AG04450 (cell line): ENCODE data around the gene SHISA7. TPM values are rescaled to one million over a fixed set of nuclear protein-coding genes. Genes with fewer than 3 reads are reported as not detected.

Experiments
- CTCF ChIA-PET: fragments of 300-600, 350-600 bp; formaldehyde crosslinking; extraction: SDS; loops from one replicate; lab custom pipeline; 2022; ENCODE audit warnings: antibody characterized with exemption, inconsistent platforms; lab: Charles Lee
- POLR2A ChIA-PET: fragments of 350-600 bp; formaldehyde crosslinking; extraction: SDS; loops from one replicate; lab custom pipeline; 2021; ENCODE audit warnings: antibody characterized with exemption, inconsistent platforms; lab: Yijun Ruan, JAX
- DNase-seq: peaks from one replicate; pipeline ENCODE4 v3.0.0-alpha.2; 2011; ENCODE audit warnings: low read depth, low spot score
- H3K27ac ChIP-seq: one replicate; pipeline ENCODE4 v1.5.1; 2012; ENCODE audit warnings: low read depth, low read length, control low read depth
- H3K27me3 ChIP-seq: one replicate; pipeline ENCODE4 v1.6.0; 2012; ENCODE audit warnings: low read length; ENCODE audit not compliant: control insufficient read depth, insufficient read depth
- H3K4me3 ChIP-seq: 2 replicates; pipeline ENCODE4 v1.5.1; 2011; ENCODE audit warnings: mild to moderate bottlenecking, low read depth, low read length, control low read depth
- H3K9me3 ChIP-seq: 2 replicates; pipeline ENCODE4 v1.5.1; 2012; ENCODE audit warnings: low read length; ENCODE audit not compliant: control insufficient read depth, insufficient read depth
- polyA plus RNA-seq: library from polyadenylated mRNA; depleted of rRNA; stranded (reverse); fragments of >200 nt; gene quantifications from 2 replicates; pipeline ENCODE4 v1.2.3, GENCODE V29; 2011
- TF ChIP-seq, protein P1 (sequence below): IDR thresholded peaks from 2 replicates; pipeline ENCODE4 v1.5.1; 2011; ENCODE audit warnings: low read depth, low read length, control low read depth, inconsistent platforms

The SHISA7 gene
- polyA plus RNA-seq, 1 experiment, result not detected

DNA sequence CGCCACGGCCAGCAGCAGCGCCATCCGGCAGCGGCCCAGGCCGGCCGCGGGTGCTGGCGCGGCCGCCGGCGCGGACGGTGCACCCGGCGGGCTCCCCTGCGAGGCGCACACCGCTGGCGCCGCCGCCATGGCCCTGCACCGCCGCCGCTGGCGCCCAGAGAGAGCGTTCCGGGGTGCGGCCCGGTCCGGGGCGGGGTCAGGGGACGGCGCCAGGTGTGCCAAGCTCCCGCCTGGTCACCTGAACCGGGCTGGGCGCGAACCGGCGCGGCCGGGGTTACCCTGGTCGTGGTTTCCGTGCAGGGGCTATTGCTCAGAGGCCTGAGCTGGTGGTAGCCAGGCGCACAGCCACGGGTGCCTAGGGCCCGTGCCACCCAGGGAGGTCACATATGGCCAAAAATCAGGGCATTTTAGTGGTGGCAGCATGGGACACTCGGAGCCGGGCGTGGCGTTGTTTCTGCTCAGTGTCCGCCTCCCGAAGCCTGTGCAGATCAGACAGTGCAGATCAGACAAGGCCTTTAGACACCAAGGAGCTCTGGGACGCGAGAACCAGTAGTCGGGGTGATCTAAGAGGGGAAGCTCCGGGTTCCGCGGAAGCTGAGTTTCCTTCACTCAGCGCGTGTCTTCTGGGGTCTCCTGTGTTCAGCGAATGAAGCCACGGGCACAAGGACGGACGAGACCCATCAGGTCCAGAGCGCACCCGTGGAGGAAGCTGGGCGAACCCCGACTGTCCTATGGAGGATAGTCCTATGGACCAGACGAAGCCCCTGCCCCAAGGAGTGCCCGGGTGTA, 58.8 kb downstream of the SHISA7 start, which contains the start of gene TMEM238:
Gene TMEM238, minus strand, starts transcription at position 162 of the 789 bp plus-strand sequence. Its CDS starts 33 bp downstream, at position 129.
- Histone ChIP-seq H3K27me3 (no peaks in the 10 kb centered on the region), H3K9me3 (peaks cover 4% of the 10 kb centered on the region; the same call in 1 of the 2 replicates), H3K27ac (peak within 1 kb of the TSS; percentile 93), H3K4me3 (peak within 1 kb of the TSS; percentile 99)
- DNase-seq, result no peak
- CTCF ChIA-PET, result interaction anchor here (1.1 to 3.2 kb wide), 3 partner anchors 45 to 93 kb away, joined by 3 to 15 read pairs (median 3); partner anchors contain the start of gene KMT5C
- TF ChIP-seq, protein P1, sequence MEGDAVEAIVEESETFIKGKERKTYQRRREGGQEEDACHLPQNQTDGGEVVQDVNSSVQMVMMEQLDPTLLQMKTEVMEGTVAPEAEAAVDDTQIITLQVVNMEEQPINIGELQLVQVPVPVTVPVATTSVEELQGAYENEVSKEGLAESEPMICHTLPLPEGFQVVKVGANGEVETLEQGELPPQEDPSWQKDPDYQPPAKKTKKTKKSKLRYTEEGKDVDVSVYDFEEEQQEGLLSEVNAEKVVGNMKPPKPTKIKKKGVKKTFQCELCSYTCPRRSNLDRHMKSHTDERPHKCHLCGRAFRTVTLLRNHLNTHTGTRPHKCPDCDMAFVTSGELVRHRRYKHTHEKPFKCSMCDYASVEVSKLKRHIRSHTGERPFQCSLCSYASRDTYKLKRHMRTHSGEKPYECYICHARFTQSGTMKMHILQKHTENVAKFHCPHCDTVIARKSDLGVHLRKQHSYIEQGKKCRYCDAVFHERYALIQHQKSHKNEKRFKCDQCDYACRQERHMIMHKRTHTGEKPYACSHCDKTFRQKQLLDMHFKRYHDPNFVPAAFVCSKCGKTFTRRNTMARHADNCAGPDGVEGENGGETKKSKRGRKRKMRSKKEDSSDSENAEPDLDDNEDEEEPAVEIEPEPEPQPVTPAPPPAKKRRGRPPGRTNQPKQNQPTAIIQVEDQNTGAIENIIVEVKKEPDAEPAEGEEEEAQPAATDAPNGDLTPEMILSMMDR, result no peak
- POLR2A ChIA-PET, result interaction anchor here (0.6 to 2.9 kb wide), 12 partner anchors 9 to 125 kb away, joined by 3 to 24 read pairs (median 5); partner anchors contain the start of genes GARIN5B, HSPBP1, IL11 and PPP6R1

DNA sequence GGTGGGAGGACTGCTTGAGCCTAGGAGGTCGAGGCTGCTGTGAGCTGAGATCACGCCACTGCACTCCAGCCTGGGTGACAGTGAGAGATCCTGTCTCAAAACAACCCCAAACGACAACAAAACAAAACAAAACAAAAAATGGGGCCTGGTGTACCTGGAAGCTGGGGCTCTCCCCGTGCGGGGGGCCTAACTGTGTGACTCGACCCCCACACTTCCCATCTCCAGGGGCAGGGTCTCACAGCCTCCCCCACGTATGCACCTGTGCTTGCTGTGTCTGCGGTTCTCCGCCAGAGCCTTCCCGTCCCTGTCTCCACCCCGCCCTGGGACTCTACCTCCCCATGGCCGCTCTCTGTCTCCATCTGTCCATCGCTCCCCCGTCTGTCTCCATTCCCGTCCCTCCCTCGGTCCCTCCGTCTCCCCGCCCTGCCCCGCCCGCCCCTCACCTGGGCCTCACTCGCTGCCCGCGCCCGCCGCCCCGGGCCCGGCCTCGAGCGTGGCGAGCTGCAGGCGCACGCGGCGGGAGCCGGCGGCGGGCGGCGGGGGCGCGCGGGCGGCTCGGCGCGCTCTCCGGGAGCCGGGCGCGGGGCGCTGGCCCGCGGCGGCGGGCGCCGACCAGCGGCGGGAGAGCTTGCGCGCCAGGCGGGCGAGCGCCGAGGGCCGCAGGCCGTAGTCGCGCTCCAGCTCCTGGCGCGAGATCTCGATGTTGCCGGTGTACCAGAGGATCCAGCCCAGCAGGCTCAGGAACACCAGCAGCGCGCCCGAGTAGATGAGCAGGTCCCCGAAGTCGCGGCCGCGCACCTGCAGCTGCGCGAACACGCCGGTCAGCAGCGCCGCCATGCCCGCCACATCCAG, 59.6 kb downstream of the SHISA7 start:
- DNase-seq, result no peak
- TF ChIP-seq, protein P1, result no peak
- Histone ChIP-seq H3K4me3 (peak overlapping the region; percentile 58), H3K27ac (peak overlapping the region; percentile 2), H3K27me3 (no peaks in the 10 kb centered on the region), H3K9me3 (peaks cover 4% of the 10 kb centered on the region; the same call in 1 of the 2 replicates)
- ChIA-PET POLR2A (interaction anchor here (0.6 to 2.9 kb wide), 10 partner anchors 8 to 124 kb away, joined by 3 to 24 read pairs (median 6); partner anchors contain the start of genes GARIN5B, HSPBP1, IL11 and PPP6R1), CTCF (interaction anchor here (0.6 to 3.2 kb wide), 4 partner anchors 44 to 242 kb away, joined by 3 to 15 read pairs (median 3); partner anchors contain the start of gene KMT5C)

DNA sequence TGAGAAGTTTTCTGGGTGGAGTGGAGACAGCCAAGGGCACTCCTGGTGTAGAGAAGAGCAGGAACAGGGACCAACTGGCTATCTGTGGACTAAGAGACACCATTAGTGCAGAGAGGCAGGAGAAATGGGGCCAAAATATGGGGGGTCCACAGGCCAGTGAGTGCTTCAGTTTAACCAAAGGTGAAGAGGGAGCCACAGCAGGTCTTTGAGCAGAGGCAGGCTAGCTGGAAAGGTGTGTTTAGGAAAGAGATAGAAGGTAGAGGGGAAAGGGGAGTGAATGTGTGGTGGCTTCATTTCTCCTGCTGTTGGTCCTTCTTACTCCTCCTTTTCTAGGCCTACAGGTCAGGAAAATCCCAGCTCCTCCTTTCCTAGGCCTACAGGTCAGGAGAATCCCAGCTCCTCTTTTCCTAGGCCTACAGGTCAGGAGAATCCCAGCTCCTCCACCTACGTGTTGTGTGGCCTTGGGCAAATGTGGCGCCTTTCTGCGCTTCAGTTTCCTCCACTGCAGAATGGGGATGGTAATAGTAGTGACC, 60.5 kb downstream of the SHISA7 start:
- Histone ChIP-seq H3K4me3 (no peak overlapping the region), H3K27me3 (no peaks in the 10 kb centered on the region), H3K27ac (no peak overlapping the region), H3K9me3 (peaks cover 4% of the 10 kb centered on the region; the same call in 1 of the 2 replicates)
- ChIA-PET POLR2A (interaction anchor here (2.9 kb wide), 1 partner anchor 13 kb away, joined by 24 read pairs; the partner anchor contains the start of gene IL11), CTCF (interaction anchor here (3.2 kb wide), 1 partner anchor 91 kb away, joined by 15 read pairs; no protein-coding TSS in a partner anchor)
- no peak for DNase-seq
- TF ChIP-seq, protein P1, result no peak

DNA sequence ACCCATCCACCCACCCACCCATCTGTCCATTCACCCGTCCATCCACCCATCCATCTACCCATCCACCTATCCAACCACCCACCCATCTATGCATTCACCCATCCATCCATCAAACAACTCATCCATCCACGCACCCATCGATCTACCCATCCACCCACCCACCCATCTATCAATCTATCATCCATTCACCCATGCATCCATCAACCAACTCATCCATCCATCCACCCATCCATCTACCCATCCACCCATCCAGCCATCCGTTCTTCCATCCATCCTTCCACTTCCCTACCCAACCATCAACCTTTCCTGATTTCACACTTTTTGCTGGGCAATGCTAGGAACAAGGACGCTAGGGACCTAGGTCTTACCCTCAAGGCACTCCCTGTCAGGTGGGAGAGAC, 61.1 kb downstream of the SHISA7 start:
- CTCF ChIA-PET, result no interaction called here
- Histone ChIP-seq H3K27ac (no peak overlapping the region), H3K27me3 (no peaks in the 10 kb centered on the region), H3K9me3 (peaks cover 4% of the 10 kb centered on the region; the same call in 1 of the 2 replicates), H3K4me3 (no peak overlapping the region)
- no peak for DNase-seq
- TF ChIP-seq, protein P1, result no peak
- POLR2A ChIA-PET, result no interaction called here
